Measurements from ENCODE around the gene PSMD12. TPM values are rescaled to one million over a fixed set of nuclear protein-coding genes. Genes with fewer than 3 reads are reported as not detected.
A peak's percentile ranks its signal among the peaks of the same experiment; 100 is the strongest.

PSMD12 gene
- total RNA-seq, 3 donors from 2014 or later = 33.5 to 59.8 (median 41.2) TPM

GRCh38 chr17:67401598-67402504 lies 35.5 kb upstream of the PSMD12 start:
- H3K36me3 ChIP-seq (ENCODE audit: low read depth) = no peaks in the 10 kb centered on the region
- DNase-seq (no peak), ATAC-seq (peak; percentile 54)
- H3K4me1 ChIP-seq (ENCODE audit: low read depth) = peaks cover 6% of the 10 kb centered on the region
- intact Hi-C loops (cut with DNase I, micrococcal nuclease) = no loop called here
- no peaks in the 10 kb centered on the region for H3K9me3 ChIP-seq
- no peak overlapping the region for H3K4me3 ChIP-seq
- no peak for TF ChIP-seq CTCF (IDR thresholded peaks at IDR 0.05)

- intact Hi-C loops (cut with DNase I, micrococcal nuclease) = no loop called here
- no peak overlapping the region for H3K4me3 ChIP-seq
- TF ChIP-seq CTCF (IDR thresholded peaks at IDR 0.05) = no peak
- no peaks in the 10 kb centered on the region for H3K9me3 ChIP-seq
- no peak for DNase-seq
- H3K36me3 ChIP-seq (ENCODE audit: low read depth) = no peaks in the 10 kb centered on the region
- no peak for ATAC-seq
- peaks cover 6% of the 10 kb centered on the region for H3K4me1 ChIP-seq (ENCODE audit: low read depth)
These were observed 34.7 kb upstream of the PSMD12 start for GRCh38 chr17:67401106-67401505.

GRCh38 chr17:67400193-67400592 lies 33.8 kb upstream of the PSMD12 start:
- ATAC-seq (peak; percentile 84), DNase-seq (no peak)
- intact Hi-C loops (cut with DNase I, micrococcal nuclease) = no loop called here
- Histone ChIP-seq H3K36me3 (ENCODE audit: low read depth) (no peaks in the 10 kb centered on the region), H3K4me1 (ENCODE audit: low read depth) (peaks cover 6% of the 10 kb centered on the region), H3K4me3 (no peak overlapping the region), H3K9me3 (no peaks in the 10 kb centered on the region)
- no peak for TF ChIP-seq CTCF (IDR thresholded peaks at IDR 0.05)

- Histone ChIP-seq H3K9me3 (no peaks in the 10 kb centered on the region), H3K4me3 (no peak overlapping the region), H3K36me3 (ENCODE audit: low read depth) (no peaks in the 10 kb centered on the region), H3K4me1 (ENCODE audit: low read depth) (peaks cover 6% of the 10 kb centered on the region)
- intact Hi-C loops (cut with DNase I, micrococcal nuclease) = no loop called here
- DNase-seq = no peak
- ATAC-seq = no peak
- no peak for TF ChIP-seq CTCF (IDR thresholded peaks at IDR 0.05)
These were observed 33.3 kb upstream of the PSMD12 start for GRCh38 chr17:67399676-67400075.

- no peak overlapping the region for H3K4me3 ChIP-seq
- DNase-seq = no peak
- no peaks in the 10 kb centered on the region for H3K9me3 ChIP-seq
- no peaks in the 10 kb centered on the region for H3K4me1 ChIP-seq (ENCODE audit: low read depth)
- intact Hi-C loops (cut with DNase I, micrococcal nuclease) = no loop called here
- TF ChIP-seq CTCF (IDR thresholded peaks at IDR 0.05) = no peak
- no peaks in the 10 kb centered on the region for H3K36me3 ChIP-seq (ENCODE audit: low read depth)
- no peak for ATAC-seq
These were observed 27.5 kb upstream of the PSMD12 start for GRCh38 chr17:67393809-67394397.
